HG03196 (cell line): ENCODE results near the gene JAKMIP3.
"Not testable (repeated sequence)": the region's sequence is repeated elsewhere in the genome, so short reads cannot be mapped to it uniquely, and the experiment has no call there.

Experiments
- ATAC-seq: cut with Tn5 transposase; IDR thresholded peaks from one replicate; pipeline ENCODE4 v1.9.1; 2021; ENCODE audit not compliant: unreplicated experiment

JAKMIP3 gene

GRCh38 chr10:132064082-132064755 is 1.5 kb upstream of the JAKMIP3 start:
- no peak for ATAC-seq

- ATAC-seq, result no peak
Observed at GRCh38 chr10:132064771-132065437, 842 bp upstream of the JAKMIP3 start.

GRCh38 chr10:132066186-132066585 is 440 bp downstream of the JAKMIP3 start:
- no peak for ATAC-seq

GRCh38 chr10:132066812-132067211 is 1.1 kb downstream of the JAKMIP3 start:
- ATAC-seq, result no peak

- no peak for ATAC-seq
Observed at GRCh38 chr10:132068431-132069121, 2.8 kb downstream of the JAKMIP3 start.

GRCh38 chr10:132069122-132069848 is 3.5 kb downstream of the JAKMIP3 start:
- ATAC-seq, result no peak

GRCh38 chr10:132069849-132070182 is 4.1 kb downstream of the JAKMIP3 start:
- ATAC-seq, result no peak

- ATAC-seq, result no peak
Observed at GRCh38 chr10:132070724-132071123, 5.0 kb downstream of the JAKMIP3 start.

- ATAC-seq, result no peak
Observed at GRCh38 chr10:132071667-132072066, 5.9 kb downstream of the JAKMIP3 start.

GRCh38 chr10:132075909-132076577 is 10.3 kb downstream of the JAKMIP3 start:
- ATAC-seq, result no peak

GRCh38 chr10:132076578-132077081 is 10.9 kb downstream of the JAKMIP3 start:
- ATAC-seq, result no peak

GRCh38 chr10:132077091-132077490 is 11.3 kb downstream of the JAKMIP3 start:
- ATAC-seq, result no peak

- no peak for ATAC-seq
Observed at GRCh38 chr10:132078746-132079345, 13.1 kb downstream of the JAKMIP3 start.

- ATAC-seq, result not testable (repeated sequence)
Observed at GRCh38 chr10:132084384-132084783, 18.6 kb downstream of the JAKMIP3 start.

GRCh38 chr10:132093236-132093635 is 27.5 kb downstream of the JAKMIP3 start:
- not testable (repeated sequence) for ATAC-seq

- ATAC-seq, result no peak
Observed at GRCh38 chr10:132094581-132095234, 29.0 kb downstream of the JAKMIP3 start.

GRCh38 chr10:132095403-132096113 is 29.8 kb downstream of the JAKMIP3 start:
- no peak for ATAC-seq

- no peak for ATAC-seq
Observed at GRCh38 chr10:132096223-132096622, 30.5 kb downstream of the JAKMIP3 start.

- ATAC-seq, result no peak
Observed at GRCh38 chr10:132096863-132097478, 31.2 kb downstream of the JAKMIP3 start.
